ENCODE measurements around the gene FOXP4.

FOXP4 gene

GRCh38 chr6:41545247-41545702, 906 bp upstream of the FOXP4 start:
- Mint-ChIP-seq H3K36me3 (ENCODE audit: insufficient read depth) (peaks cover 9% of the 10 kb centered on the region), H3K4me1 (peaks cover 34% of the 10 kb centered on the region), H3K27me3 (no peaks in the 10 kb centered on the region), H3K27ac (ENCODE audit: low read depth) (no peak overlapping the region), H3K4me3 (peak overlapping the region; percentile 76), H3K9me3 (no peaks in the 10 kb centered on the region)
- DNase-seq (ENCODE audit: low spot score in 2 of 2) = no peak
- ATAC-seq (replicated peaks; ENCODE audit: extremely low read depth, poor library complexity, severe bottlenecking) = no peak

- H3K27me3 Mint-ChIP-seq = no peaks in the 10 kb centered on the region
- H3K4me3 Mint-ChIP-seq = peak overlapping the region; percentile 89
- ATAC-seq (replicated peaks; ENCODE audit: extremely low read depth, poor library complexity, severe bottlenecking) (peak; percentile 41), DNase-seq (ENCODE audit: low spot score in 2 of 2) (no peak)
- no peaks in the 10 kb centered on the region for H3K9me3 Mint-ChIP-seq
- H3K27ac Mint-ChIP-seq (ENCODE audit: low read depth) = peak overlapping the region; percentile 17
- H3K36me3 Mint-ChIP-seq (ENCODE audit: insufficient read depth) = peaks cover 10% of the 10 kb centered on the region
- peaks cover 41% of the 10 kb centered on the region for H3K4me1 Mint-ChIP-seq
Measured at GRCh38 chr6:41546475-41546865, 289 bp downstream of the FOXP4 start.

- Mint-ChIP-seq H3K4me3 (peak overlapping the region; percentile 89), H3K27ac (ENCODE audit: low read depth) (peak overlapping the region; percentile 82), H3K4me1 (peaks cover 48% of the 10 kb centered on the region), H3K36me3 (ENCODE audit: insufficient read depth) (peaks cover 11% of the 10 kb centered on the region), H3K27me3 (no peaks in the 10 kb centered on the region), H3K9me3 (no peaks in the 10 kb centered on the region)
- peak in 1 of 2 donors; percentile 31 for DNase-seq (ENCODE audit: low spot score in 2 of 2)
- peak; percentile 46 for ATAC-seq (replicated peaks; ENCODE audit: extremely low read depth, poor library complexity, severe bottlenecking)
Measured at GRCh38 chr6:41546866-41547798, 951 bp downstream of the FOXP4 start.

GRCh38 chr6:41547799-41548097, 1.6 kb downstream of the FOXP4 start:
- H3K9me3 Mint-ChIP-seq = no peaks in the 10 kb centered on the region
- H3K27ac Mint-ChIP-seq (ENCODE audit: low read depth) = peak overlapping the region; percentile 82
- peak overlapping the region; percentile 89 for H3K4me3 Mint-ChIP-seq
- no peaks in the 10 kb centered on the region for H3K27me3 Mint-ChIP-seq
- H3K36me3 Mint-ChIP-seq (ENCODE audit: insufficient read depth) = peaks cover 11% of the 10 kb centered on the region
- ATAC-seq (replicated peaks; ENCODE audit: extremely low read depth, poor library complexity, severe bottlenecking) = no peak
- no peak for DNase-seq (ENCODE audit: low spot score in 2 of 2)
- peaks cover 50% of the 10 kb centered on the region for H3K4me1 Mint-ChIP-seq

- peak in 1 of 2 donors; percentile 37 for DNase-seq (ENCODE audit: low spot score in 2 of 2)
- peaks cover 11% of the 10 kb centered on the region for H3K36me3 Mint-ChIP-seq (ENCODE audit: insufficient read depth)
- H3K27ac Mint-ChIP-seq (ENCODE audit: low read depth) = peak overlapping the region; percentile 82
- peak overlapping the region; percentile 89 for H3K4me3 Mint-ChIP-seq
- no peaks in the 10 kb centered on the region for H3K9me3 Mint-ChIP-seq
- H3K4me1 Mint-ChIP-seq = peaks cover 50% of the 10 kb centered on the region
- peak; percentile 8 for ATAC-seq (replicated peaks; ENCODE audit: extremely low read depth, poor library complexity, severe bottlenecking)
- no peaks in the 10 kb centered on the region for H3K27me3 Mint-ChIP-seq
Measured at GRCh38 chr6:41548098-41548840, 2.1 kb downstream of the FOXP4 start.

GRCh38 chr6:41548841-41549642, 2.9 kb downstream of the FOXP4 start:
- Mint-ChIP-seq H3K27me3 (no peaks in the 10 kb centered on the region), H3K36me3 (ENCODE audit: insufficient read depth) (peaks cover 15% of the 10 kb centered on the region), H3K27ac (ENCODE audit: low read depth) (peak overlapping the region; percentile 82), H3K9me3 (no peaks in the 10 kb centered on the region), H3K4me1 (peaks cover 50% of the 10 kb centered on the region), H3K4me3 (peak overlapping the region; percentile 89)
- DNase-seq (ENCODE audit: low spot score in 2 of 2) (no peak), ATAC-seq (replicated peaks; ENCODE audit: extremely low read depth, poor library complexity, severe bottlenecking) (no peak)

GRCh38 chr6:41549673-41550072, 3.5 kb downstream of the FOXP4 start:
- H3K27ac Mint-ChIP-seq (ENCODE audit: low read depth) = no peak overlapping the region
- H3K9me3 Mint-ChIP-seq = no peaks in the 10 kb centered on the region
- no peaks in the 10 kb centered on the region for H3K27me3 Mint-ChIP-seq
- H3K4me1 Mint-ChIP-seq = peaks cover 50% of the 10 kb centered on the region
- ATAC-seq (replicated peaks; ENCODE audit: extremely low read depth, poor library complexity, severe bottlenecking) (no peak), DNase-seq (ENCODE audit: low spot score in 2 of 2) (no peak)
- peak overlapping the region; percentile 89 for H3K4me3 Mint-ChIP-seq
- H3K36me3 Mint-ChIP-seq (ENCODE audit: insufficient read depth) = peaks cover 15% of the 10 kb centered on the region

- H3K36me3 Mint-ChIP-seq (ENCODE audit: insufficient read depth) = peaks cover 18% of the 10 kb centered on the region
- no peaks in the 10 kb centered on the region for H3K27me3 Mint-ChIP-seq
- no peak for DNase-seq (ENCODE audit: low spot score in 2 of 2)
- no peak overlapping the region for H3K27ac Mint-ChIP-seq (ENCODE audit: low read depth)
- ATAC-seq (replicated peaks; ENCODE audit: extremely low read depth, poor library complexity, severe bottlenecking) = no peak
- no peaks in the 10 kb centered on the region for H3K9me3 Mint-ChIP-seq
- H3K4me3 Mint-ChIP-seq = no peak overlapping the region
- H3K4me1 Mint-ChIP-seq = peaks cover 43% of the 10 kb centered on the region
Measured at GRCh38 chr6:41551086-41551700, 5.0 kb downstream of the FOXP4 start.

GRCh38 chr6:41551857-41552256, 5.7 kb downstream of the FOXP4 start:
- H3K9me3 Mint-ChIP-seq = no peaks in the 10 kb centered on the region
- no peak for ATAC-seq (replicated peaks; ENCODE audit: extremely low read depth, poor library complexity, severe bottlenecking)
- no peak overlapping the region for H3K4me3 Mint-ChIP-seq
- H3K27ac Mint-ChIP-seq (ENCODE audit: low read depth) = no peak overlapping the region
- H3K4me1 Mint-ChIP-seq = peaks cover 42% of the 10 kb centered on the region
- peaks cover 18% of the 10 kb centered on the region for H3K36me3 Mint-ChIP-seq (ENCODE audit: insufficient read depth)
- H3K27me3 Mint-ChIP-seq = no peaks in the 10 kb centered on the region
- DNase-seq (ENCODE audit: low spot score in 2 of 2) = no peak

- Mint-ChIP-seq H3K36me3 (ENCODE audit: insufficient read depth) (peaks cover 13% of the 10 kb centered on the region), H3K9me3 (no peaks in the 10 kb centered on the region), H3K4me3 (no peak overlapping the region), H3K27ac (ENCODE audit: low read depth) (no peak overlapping the region), H3K4me1 (peaks cover 37% of the 10 kb centered on the region), H3K27me3 (no peaks in the 10 kb centered on the region)
- DNase-seq (ENCODE audit: low spot score in 2 of 2) = no peak
- no peak for ATAC-seq (replicated peaks; ENCODE audit: extremely low read depth, poor library complexity, severe bottlenecking)
Measured at GRCh38 chr6:41552723-41553122, 6.5 kb downstream of the FOXP4 start.

GRCh38 chr6:41553405-41553999, 7.3 kb downstream of the FOXP4 start:
- H3K27me3 Mint-ChIP-seq = no peaks in the 10 kb centered on the region

More at GRCh38 chr6:41553405-41553999, 7.3 kb downstream of the FOXP4 start:
- ATAC-seq (replicated peaks; ENCODE audit: extremely low read depth, poor library complexity, severe bottlenecking) (no peak), DNase-seq (ENCODE audit: low spot score in 2 of 2) (no peak)
- Mint-ChIP-seq H3K9me3 (no peaks in the 10 kb centered on the region), H3K27ac (ENCODE audit: low read depth) (no peak overlapping the region), H3K36me3 (ENCODE audit: insufficient read depth) (peaks cover 9% of the 10 kb centered on the region), H3K4me3 (no peak overlapping the region), H3K4me1 (peaks cover 36% of the 10 kb centered on the region)
